A549 (cell line): ENCODE results near the gene MED26. TPM values are rescaled to one million over a fixed set of nuclear protein-coding genes. Genes with fewer than 3 reads are reported as not detected.

ENCODE experiments used
- ATAC-seq, 2 experiments: fragments of 200-7000 bp in 1 of 2; fragments of >200 bp in 1 of 2; cut with Nextera tagmentation in 1 of 2; cut with Tn5 transposase in 1 of 2; 3 replicates each; pipeline versions ENCODE4 v1.8.0 to v1.9.1; 2018 to 2020; ENCODE audit warnings: mild to moderate bottlenecking in 1 of 2, moderate library complexity in 1 of 2
- CTCF ChIA-PET: fragments of 300-600 bp; sonication (Branson Sonifier 250); formaldehyde crosslinking; extraction: SDS; loops from one replicate; lab custom pipeline; 2021; ENCODE audit warnings: antibody characterized with exemption, inconsistent platforms; lab: Yijun Ruan, JAX
- POLR2A ChIA-PET: fragments of 350-600 bp; formaldehyde crosslinking; extraction: SDS; loops from one replicate; lab custom pipeline; 2021; ENCODE audit warnings: antibody characterized with exemption, inconsistent platforms; lab: Yijun Ruan, JAX
- DNase-seq, 2 experiments: peaks; one replicate each; pipeline versions ENCODE4 v3.0.0 to v3.0.0-alpha.2; 2011 to 2016; ENCODE audit warnings: low read depth in 1 of 2, low spot score in 1 of 2
- FAIRE-seq: peaks from 2 replicates; lab custom pipeline; 2011; peaks lifted over from hg19 to GRCh38; lab: Jason Lieb, UNC
- H3K27ac ChIP-seq, 2 experiments: fragments of >200 bp; sonication (Bioruptor Twin); formaldehyde crosslinking; 3 replicates each; pipeline ENCODE4 v1.5.1; 2016 to 2017
- H3K4me1 ChIP-seq: fragments of >200 bp; sonication (Bioruptor Twin); formaldehyde crosslinking; 3 replicates; pipeline ENCODE4 v1.6.1; 2016
- H3K4me2 ChIP-seq: fragments of >200 bp; sonication (Bioruptor Twin); formaldehyde crosslinking; 3 replicates; pipeline ENCODE4 v1.6.1; 2016
- H3K4me3 ChIP-seq: fragments of >200 bp; sonication (Bioruptor Twin); formaldehyde crosslinking; 3 replicates; pipeline ENCODE4 v1.5.1; 2016
- H3K9me3 ChIP-seq: fragments of >200 bp; sonication (Bioruptor Twin); formaldehyde crosslinking; 3 replicates; pipeline ENCODE4 v1.6.1; 2016
- CBX2 ChIP-seq: fragments of 200-600 bp; sonication (generic); IDR thresholded peaks from 2 replicates; pipeline ENCODE4 v1.6.1; 2016; ENCODE audit warnings: low read depth, mild to moderate bottlenecking, borderline replicate concordance
- ESRRA ChIP-seq: fragments of 150-350 bp; IDR thresholded peaks from 2 replicates; pipeline ENCODE4 v1.6.1; 2014; ENCODE audit warnings: mild to moderate bottlenecking, low read length, borderline replicate concordance
- HDAC2 ChIP-seq: fragments of 200-600 bp; sonication (generic); IDR thresholded peaks from 2 replicates; pipeline ENCODE4 v1.6.1; 2016
- JUN ChIP-seq, 2 experiments: fragments of >200 bp; sonication (Bioruptor Twin); formaldehyde crosslinking; IDR thresholded peaks; 2 replicates in 1 of 2; 3 replicates in 1 of 2; pipeline ENCODE4 v1.6.1; 2016 to 2017
- KDM1A ChIP-seq: fragments of 200-600 bp; sonication (generic); IDR thresholded peaks from 2 replicates; pipeline ENCODE4 v1.6.1; 2016; ENCODE audit warnings: low read depth, mild to moderate bottlenecking
- POLR2A ChIP-seq: IDR thresholded peaks from 2 replicates; pipeline ENCODE4 v1.6.1; 2012; ENCODE audit warnings: mild to moderate bottlenecking, low read length
- RNF2 ChIP-seq: fragments of 200-600 bp; sonication (generic); IDR thresholded peaks from 2 replicates; pipeline ENCODE4 v1.6.1; 2016; ENCODE audit warnings: low read depth, mild to moderate bottlenecking, antibody characterized with exemption, moderate library complexity, borderline replicate concordance
- TP53 ChIP-seq: fragments of 250-450 bp; sonication (Bioruptor Pico); IDR thresholded peaks from 2 replicates; pipeline ENCODE4 v1.5.0; 2021; ENCODE audit warnings: mild to moderate bottlenecking, moderate library complexity
- ZFP36 ChIP-seq: fragments of 450-650 bp; IDR thresholded peaks from 2 replicates; pipeline ENCODE4 v1.6.1; 2014; ENCODE audit warnings: borderline replicate concordance; ENCODE audit not compliant: partially characterized antibody
- WGBS: methylation state at CpG from one replicate; pipeline ENCODE4 v1.1.6; 2017; ENCODE audit errors: missing lambda C conversion rate; 5-methylcytosine and 5-hydroxymethylcytosine counted together
- polyA plus RNA-seq, 4 experiments: library from polyadenylated mRNA; depleted of rRNA in 3 of 4; stranded (reverse); fragments of >200 nt; fragmentation: RNase III in 1 of 4; extraction: RNeasy Plus Mini Kit Qiagen cat#74134 plus additional on column Dnase treatment in 1 of 4; gene quantifications; 2 replicates in 3 of 4; 3 replicates in 1 of 4; pipeline ENCODE4 v1.2.3, GENCODE V29; 2011 to 2017
- TF ChIP-seq, protein P1 (sequence below): fragments of >200 bp; sonication (Bioruptor Twin); formaldehyde crosslinking; IDR thresholded peaks from 2 replicates; pipeline ENCODE4 v1.6.1; 2016
- TF ChIP-seq, protein P2 (sequence below): fragments of 150-350 bp; IDR thresholded peaks from 2 replicates; pipeline ENCODE4 v1.6.1; 2014; ENCODE audit warnings: low read depth, mild to moderate bottlenecking, low read length
- TF ChIP-seq, protein P3 (sequence below): fragments of 250-450 bp; sonication (Bioruptor Pico); IDR thresholded peaks from 2 replicates; pipeline ENCODE4 v1.5.0; 2020; ENCODE audit warnings: low read depth, mild to moderate bottlenecking, moderate library complexity
- TF ChIP-seq, protein P4 (sequence below): fragments of 200-600 bp; sonication (generic); IDR thresholded peaks from 2 replicates; pipeline ENCODE4 v1.6.1; 2016; ENCODE audit warnings: antibody characterized with exemption, mild to moderate bottlenecking, moderate library complexity
- TF ChIP-seq, protein P5 (sequence below): IDR thresholded peaks from 2 replicates; pipeline ENCODE4 v1.6.1; 2012; ENCODE audit warnings: low read depth, borderline replicate concordance
- TF ChIP-seq, protein P6 (sequence below): fragments of 250-450 bp; sonication (Bioruptor Pico); IDR thresholded peaks from 2 replicates; pipeline ENCODE4 v1.5.0; 2021; ENCODE audit warnings: mild to moderate bottlenecking, moderate library complexity, borderline replicate concordance

MED26 gene
- polyA plus RNA-seq, 2 of the 4 experiments (the other 2 are of a cell fraction), result 2.4 to 3.6 TPM

DNA sequence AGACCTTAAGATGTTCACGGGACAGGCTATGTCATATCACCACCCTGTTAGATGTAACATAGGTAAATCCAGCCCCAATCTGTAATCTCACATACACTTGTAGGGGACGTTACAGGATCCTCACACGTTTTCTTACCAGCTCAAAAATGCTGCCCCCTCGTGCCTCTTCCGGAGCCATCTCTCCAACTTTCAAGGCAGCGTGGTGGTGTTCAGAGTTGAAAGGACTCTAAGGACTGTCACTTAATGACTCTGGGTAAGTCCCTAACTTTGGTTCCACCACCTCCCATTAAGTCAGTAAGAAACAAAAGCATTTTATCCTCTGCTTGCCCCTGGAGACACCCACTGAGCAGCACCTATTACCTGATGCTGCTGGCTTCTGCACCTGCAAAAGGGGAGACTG is 4.4 kb downstream of the MED26 start:
- TF ChIP-seq ZFP36 (no peak), ESRRA (no peak), TP53 (CRISPR knock-in tag) (no peak), CBX2 (no peak), JUN (IDR thresholded peaks at IDR 0.05) (no peak), KDM1A (no peak), RNF2 (no peak)
- TF ChIP-seq, protein P1, sequence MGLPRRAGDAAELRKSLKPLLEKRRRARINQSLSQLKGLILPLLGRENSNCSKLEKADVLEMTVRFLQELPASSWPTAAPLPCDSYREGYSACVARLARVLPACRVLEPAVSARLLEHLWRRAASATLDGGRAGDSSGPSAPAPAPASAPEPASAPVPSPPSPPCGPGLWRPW, result no peak
- TF ChIP-seq, protein P2, sequence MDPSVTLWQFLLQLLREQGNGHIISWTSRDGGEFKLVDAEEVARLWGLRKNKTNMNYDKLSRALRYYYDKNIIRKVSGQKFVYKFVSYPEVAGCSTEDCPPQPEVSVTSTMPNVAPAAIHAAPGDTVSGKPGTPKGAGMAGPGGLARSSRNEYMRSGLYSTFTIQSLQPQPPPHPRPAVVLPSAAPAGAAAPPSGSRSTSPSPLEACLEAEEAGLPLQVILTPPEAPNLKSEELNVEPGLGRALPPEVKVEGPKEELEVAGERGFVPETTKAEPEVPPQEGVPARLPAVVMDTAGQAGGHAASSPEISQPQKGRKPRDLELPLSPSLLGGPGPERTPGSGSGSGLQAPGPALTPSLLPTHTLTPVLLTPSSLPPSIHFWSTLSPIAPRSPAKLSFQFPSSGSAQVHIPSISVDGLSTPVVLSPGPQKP, result no peak
- TF ChIP-seq, protein P3, sequence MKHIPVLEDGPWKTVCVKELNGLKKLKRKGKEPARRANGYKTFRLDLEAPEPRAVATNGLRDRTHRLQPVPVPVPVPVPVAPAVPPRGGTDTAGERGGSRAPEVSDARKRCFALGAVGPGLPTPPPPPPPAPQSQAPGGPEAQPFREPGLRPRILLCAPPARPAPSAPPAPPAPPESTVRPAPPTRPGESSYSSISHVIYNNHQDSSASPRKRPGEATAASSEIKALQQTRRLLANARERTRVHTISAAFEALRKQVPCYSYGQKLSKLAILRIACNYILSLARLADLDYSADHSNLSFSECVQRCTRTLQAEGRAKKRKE (CRISPR knock-in tag), result no peak
- TF ChIP-seq, protein P4, sequence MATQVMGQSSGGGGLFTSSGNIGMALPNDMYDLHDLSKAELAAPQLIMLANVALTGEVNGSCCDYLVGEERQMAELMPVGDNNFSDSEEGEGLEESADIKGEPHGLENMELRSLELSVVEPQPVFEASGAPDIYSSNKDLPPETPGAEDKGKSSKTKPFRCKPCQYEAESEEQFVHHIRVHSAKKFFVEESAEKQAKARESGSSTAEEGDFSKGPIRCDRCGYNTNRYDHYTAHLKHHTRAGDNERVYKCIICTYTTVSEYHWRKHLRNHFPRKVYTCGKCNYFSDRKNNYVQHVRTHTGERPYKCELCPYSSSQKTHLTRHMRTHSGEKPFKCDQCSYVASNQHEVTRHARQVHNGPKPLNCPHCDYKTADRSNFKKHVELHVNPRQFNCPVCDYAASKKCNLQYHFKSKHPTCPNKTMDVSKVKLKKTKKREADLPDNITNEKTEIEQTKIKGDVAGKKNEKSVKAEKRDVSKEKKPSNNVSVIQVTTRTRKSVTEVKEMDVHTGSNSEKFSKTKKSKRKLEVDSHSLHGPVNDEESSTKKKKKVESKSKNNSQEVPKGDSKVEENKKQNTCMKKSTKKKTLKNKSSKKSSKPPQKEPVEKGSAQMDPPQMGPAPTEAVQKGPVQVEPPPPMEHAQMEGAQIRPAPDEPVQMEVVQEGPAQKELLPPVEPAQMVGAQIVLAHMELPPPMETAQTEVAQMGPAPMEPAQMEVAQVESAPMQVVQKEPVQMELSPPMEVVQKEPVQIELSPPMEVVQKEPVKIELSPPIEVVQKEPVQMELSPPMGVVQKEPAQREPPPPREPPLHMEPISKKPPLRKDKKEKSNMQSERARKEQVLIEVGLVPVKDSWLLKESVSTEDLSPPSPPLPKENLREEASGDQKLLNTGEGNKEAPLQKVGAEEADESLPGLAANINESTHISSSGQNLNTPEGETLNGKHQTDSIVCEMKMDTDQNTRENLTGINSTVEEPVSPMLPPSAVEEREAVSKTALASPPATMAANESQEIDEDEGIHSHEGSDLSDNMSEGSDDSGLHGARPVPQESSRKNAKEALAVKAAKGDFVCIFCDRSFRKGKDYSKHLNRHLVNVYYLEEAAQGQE, result no peak
- TF ChIP-seq, all 56 proteins: peak for 0
- H3K4me2 ChIP-seq, result no peak overlapping the region
- H3K4me1 ChIP-seq, result peaks cover 9% of the 10 kb centered on the region; the same call in 2 of the 3 replicates
- CTCF ChIA-PET, result no interaction called here
- no peak for FAIRE-seq
- POLR2A ChIA-PET, result no interaction called here
- ATAC-seq, result no peak
- H3K9me3 ChIP-seq, result no peaks in the 10 kb centered on the region
- no peak for DNase-seq
- 89% methylated on average over 6 of the region's 6 CpGs for WGBS
- no peak overlapping the region for H3K4me3 ChIP-seq
- H3K27ac ChIP-seq, result no peak overlapping the region

DNA sequence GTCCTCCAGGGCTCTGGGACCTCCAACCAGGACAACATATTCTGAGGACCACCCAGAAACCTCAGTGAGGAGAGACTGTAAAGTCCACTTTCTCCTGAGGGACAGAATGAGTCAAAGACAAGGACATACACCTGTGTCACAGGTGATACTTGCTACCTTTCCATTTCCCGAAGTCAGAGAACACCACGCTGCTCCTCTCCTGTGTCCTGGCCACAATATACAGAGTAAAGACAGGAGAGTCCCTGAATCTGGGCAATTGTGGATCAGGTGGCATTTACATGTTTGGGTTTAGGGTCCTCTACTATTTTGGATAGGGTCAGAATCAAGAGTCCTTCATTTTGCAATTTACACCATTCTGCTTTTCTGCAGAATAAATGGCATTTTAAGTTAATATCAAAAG is 4.9 kb downstream of the MED26 start:
- no peak for FAIRE-seq
- POLR2A ChIA-PET, result no interaction called here
- 78% methylated on average over 2 of the region's 2 CpGs for WGBS

More for the DNA sequence above, 4.9 kb downstream of the MED26 start:
- DNase-seq (no peak), ATAC-seq (no peak)
- CTCF ChIA-PET, result no interaction called here
- TF ChIP-seq, protein P5, sequence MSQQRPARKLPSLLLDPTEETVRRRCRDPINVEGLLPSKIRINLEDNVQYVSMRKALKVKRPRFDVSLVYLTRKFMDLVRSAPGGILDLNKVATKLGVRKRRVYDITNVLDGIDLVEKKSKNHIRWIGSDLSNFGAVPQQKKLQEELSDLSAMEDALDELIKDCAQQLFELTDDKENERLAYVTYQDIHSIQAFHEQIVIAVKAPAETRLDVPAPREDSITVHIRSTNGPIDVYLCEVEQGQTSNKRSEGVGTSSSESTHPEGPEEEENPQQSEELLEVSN, result no peak
- no peak for TF ChIP-seq POLR2A
- TF ChIP-seq HDAC2, result no peak
- TF ChIP-seq, protein P6, sequence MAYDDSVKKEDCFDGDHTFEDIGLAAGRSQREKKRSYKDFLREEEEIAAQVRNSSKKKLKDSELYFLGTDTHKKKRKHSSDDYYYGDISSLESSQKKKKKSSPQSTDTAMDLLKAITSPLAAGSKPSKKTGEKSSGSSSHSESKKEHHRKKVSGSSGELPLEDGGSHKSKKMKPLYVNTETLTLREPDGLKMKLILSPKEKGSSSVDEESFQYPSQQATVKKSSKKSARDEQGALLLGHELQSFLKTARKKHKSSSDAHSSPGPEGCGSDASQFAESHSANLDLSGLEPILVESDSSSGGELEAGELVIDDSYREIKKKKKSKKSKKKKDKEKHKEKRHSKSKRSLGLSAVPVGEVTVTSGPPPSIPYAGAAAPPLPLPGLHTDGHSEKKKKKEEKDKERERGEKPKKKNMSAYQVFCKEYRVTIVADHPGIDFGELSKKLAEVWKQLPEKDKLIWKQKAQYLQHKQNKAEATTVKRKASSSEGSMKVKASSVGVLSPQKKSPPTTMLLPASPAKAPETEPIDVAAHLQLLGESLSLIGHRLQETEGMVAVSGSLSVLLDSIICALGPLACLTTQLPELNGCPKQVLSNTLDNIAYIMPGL (CRISPR knock-in tag), result no peak
- peaks cover 9% of the 10 kb centered on the region; the same call in 2 of the 3 replicates for H3K4me1 ChIP-seq
- no peak overlapping the region for H3K4me3 ChIP-seq
- H3K27ac ChIP-seq, result no peak overlapping the region
- no peak overlapping the region for H3K4me2 ChIP-seq
- H3K9me3 ChIP-seq, result no peaks in the 10 kb centered on the region
